ENCODE data around the gene SIGLEC7. TPM values are rescaled to one million over a fixed set of nuclear protein-coding genes. Genes with fewer than 3 reads are reported as not detected.

SIGLEC7 gene
- total RNA-seq, 1 experiment from 2014 or later = not detected

- DNase-seq (ENCODE audit: low read depth) = no peak
Observed at GRCh38 chr19:51116736-51117286, 25.3 kb upstream of the SIGLEC7 start.

GRCh38 chr19:51119101-51119500 is 23.0 kb upstream of the SIGLEC7 start:
- DNase-seq (ENCODE audit: low read depth) = no peak

GRCh38 chr19:51119611-51120010 is 22.5 kb upstream of the SIGLEC7 start:
- no peak for DNase-seq (ENCODE audit: low read depth)

GRCh38 chr19:51120160-51120559 is 21.9 kb upstream of the SIGLEC7 start:
- DNase-seq (ENCODE audit: low read depth) = no peak

GRCh38 chr19:51121257-51121656 is 20.8 kb upstream of the SIGLEC7 start:
- DNase-seq (ENCODE audit: low read depth) = no peak

- DNase-seq (ENCODE audit: low read depth) = peak; percentile 18
Observed at GRCh38 chr19:51122112-51122981, 19.8 kb upstream of the SIGLEC7 start.

- DNase-seq (ENCODE audit: low read depth) = no peak
Observed at GRCh38 chr19:51123381-51123800, 18.7 kb upstream of the SIGLEC7 start.

GRCh38 chr19:51123802-51124201 is 18.3 kb upstream of the SIGLEC7 start:
- DNase-seq (ENCODE audit: low read depth) = no peak

GRCh38 chr19:51124216-51124615 is 17.9 kb upstream of the SIGLEC7 start:
- DNase-seq (ENCODE audit: low read depth) = no peak

- no peak for DNase-seq (ENCODE audit: low read depth)
Observed at GRCh38 chr19:51124729-51125128, 17.4 kb upstream of the SIGLEC7 start, which contains the start of gene SIGLEC9. SIGLEC9 (plus strand) TSS chr19:51124906; CDS start chr19:51124975, 69 bp downstream.

GRCh38 chr19:51125421-51126075 is 16.6 kb upstream of the SIGLEC7 start:
- DNase-seq (ENCODE audit: low read depth) = no peak

GRCh38 chr19:51127032-51127431 is 15.1 kb upstream of the SIGLEC7 start:
- no peak for DNase-seq (ENCODE audit: low read depth)

- DNase-seq (ENCODE audit: low read depth) = peak; percentile 48
Observed at GRCh38 chr19:51127755-51128154, 14.3 kb upstream of the SIGLEC7 start.

- DNase-seq (ENCODE audit: low read depth) = no peak
Observed at GRCh38 chr19:51128227-51128626, 13.9 kb upstream of the SIGLEC7 start.

- DNase-seq (ENCODE audit: low read depth) = no peak
Observed at GRCh38 chr19:51129716-51130115, 12.4 kb upstream of the SIGLEC7 start.

GRCh38 chr19:51131780-51132680 is 10.1 kb upstream of the SIGLEC7 start:
- DNase-seq (ENCODE audit: low read depth) = peak; percentile 85

GRCh38 chr19:51135004-51135403 is 7.1 kb upstream of the SIGLEC7 start:
- no peak for DNase-seq (ENCODE audit: low read depth)

- DNase-seq (ENCODE audit: low read depth) = no peak
Observed at GRCh38 chr19:51135986-51136762, 5.9 kb upstream of the SIGLEC7 start.

- no peak for DNase-seq (ENCODE audit: low read depth)
Observed at GRCh38 chr19:51136851-51137551, 5.1 kb upstream of the SIGLEC7 start.

- DNase-seq (ENCODE audit: low read depth) = no peak
Observed at GRCh38 chr19:51137792-51138425, 4.2 kb upstream of the SIGLEC7 start.

Measured in RPMI7951 (cell line).